ENCODE results near the gene IL17C.

Gene IL17C

DNA sequence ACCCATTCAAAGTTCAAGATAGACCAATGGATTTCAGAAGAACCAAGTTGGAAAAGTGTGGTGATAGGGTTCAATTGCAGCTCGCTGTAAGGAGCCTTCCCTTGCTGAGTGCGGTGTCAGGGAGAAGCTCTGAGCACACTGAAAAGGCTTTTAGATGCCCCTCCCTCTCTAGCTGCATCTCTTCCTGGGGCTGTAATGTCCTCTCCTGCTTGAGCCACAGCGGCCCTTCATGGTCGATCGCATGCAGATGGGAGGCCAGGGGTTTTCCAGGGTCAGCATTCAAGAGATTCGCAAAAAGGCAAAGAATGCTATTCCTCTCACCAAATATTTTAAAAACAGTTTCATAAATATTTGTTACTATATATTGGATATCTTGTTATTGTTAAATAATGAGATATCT lies 44.5 kb upstream of the IL17C start:
- H3K36me3 ChIP-seq (ENCODE audit: insufficient read depth, low read length), result peaks cover 70% of the 10 kb centered on the region
- no peaks in the 10 kb centered on the region for H4K20me1 ChIP-seq (ENCODE audit: insufficient read depth, low read length)
- no peaks in the 10 kb centered on the region for H3K9me3 ChIP-seq (ENCODE audit: low read length)
- no peak overlapping the region for H3K4me3 ChIP-seq (ENCODE audit: low read depth, low read length, poor library complexity, severe bottlenecking)
- H3K9ac ChIP-seq (ENCODE audit: low read length), result no peak overlapping the region
- H3K27me3 ChIP-seq (ENCODE audit: insufficient read depth, low read length), result no peaks in the 10 kb centered on the region
- H3K4me2 ChIP-seq (ENCODE audit: low read length), result no peak overlapping the region
- H3K4me1 ChIP-seq (ENCODE audit: insufficient read depth, low read length, severe bottlenecking), result no peaks in the 10 kb centered on the region
- 0 out of 2 replicates have a peak, but pooled peaks cover 6% of the 10 kb centered on the region for H3K79me2 ChIP-seq (ENCODE audit: insufficient read depth, low read length)
- H3F3A ChIP-seq (ENCODE audit: insufficient read depth, low read length), result no peaks in the 10 kb centered on the region
- no peak for TF ChIP-seq EZH2 (IDR thresholded peaks at IDR 0.05; ENCODE audit: borderline replicate concordance, low read length)
- TF ChIP-seq, protein P1, sequence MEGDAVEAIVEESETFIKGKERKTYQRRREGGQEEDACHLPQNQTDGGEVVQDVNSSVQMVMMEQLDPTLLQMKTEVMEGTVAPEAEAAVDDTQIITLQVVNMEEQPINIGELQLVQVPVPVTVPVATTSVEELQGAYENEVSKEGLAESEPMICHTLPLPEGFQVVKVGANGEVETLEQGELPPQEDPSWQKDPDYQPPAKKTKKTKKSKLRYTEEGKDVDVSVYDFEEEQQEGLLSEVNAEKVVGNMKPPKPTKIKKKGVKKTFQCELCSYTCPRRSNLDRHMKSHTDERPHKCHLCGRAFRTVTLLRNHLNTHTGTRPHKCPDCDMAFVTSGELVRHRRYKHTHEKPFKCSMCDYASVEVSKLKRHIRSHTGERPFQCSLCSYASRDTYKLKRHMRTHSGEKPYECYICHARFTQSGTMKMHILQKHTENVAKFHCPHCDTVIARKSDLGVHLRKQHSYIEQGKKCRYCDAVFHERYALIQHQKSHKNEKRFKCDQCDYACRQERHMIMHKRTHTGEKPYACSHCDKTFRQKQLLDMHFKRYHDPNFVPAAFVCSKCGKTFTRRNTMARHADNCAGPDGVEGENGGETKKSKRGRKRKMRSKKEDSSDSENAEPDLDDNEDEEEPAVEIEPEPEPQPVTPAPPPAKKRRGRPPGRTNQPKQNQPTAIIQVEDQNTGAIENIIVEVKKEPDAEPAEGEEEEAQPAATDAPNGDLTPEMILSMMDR (IDR thresholded peaks at IDR 0.05; ENCODE audit: low read length), result no peak
- no peak overlapping the region for H2AFZ ChIP-seq (ENCODE audit: low read length)
- no peaks in the 10 kb centered on the region for H3K9me2 ChIP-seq (ENCODE audit: low read depth, low read length)
- no peak overlapping the region for H3K27ac ChIP-seq (ENCODE audit: low read depth, low read length, poor library complexity, severe bottlenecking)

DNA sequence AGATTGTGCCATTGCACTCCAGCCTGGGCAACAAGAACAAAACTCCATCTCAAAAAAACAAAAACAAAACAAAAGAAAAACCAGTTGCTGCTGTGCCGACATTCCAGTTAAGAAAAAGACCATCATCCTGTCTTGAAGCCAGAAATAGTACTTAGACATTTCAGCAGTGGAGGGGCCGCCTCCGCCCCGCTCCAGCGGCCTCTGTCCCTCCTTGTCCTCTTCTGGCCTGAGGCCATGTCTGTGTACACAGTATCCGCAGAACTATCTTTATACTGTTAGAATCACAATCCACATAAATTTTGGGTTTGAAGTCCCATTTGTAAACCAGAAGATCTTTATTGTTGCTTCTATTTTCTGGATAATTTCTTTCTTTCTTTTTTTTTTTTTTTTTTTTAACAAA lies 43.3 kb upstream of the IL17C start:
- Histone ChIP-seq H3K9me2 (ENCODE audit: low read depth, low read length) (no peaks in the 10 kb centered on the region), H3K27me3 (ENCODE audit: insufficient read depth, low read length) (no peaks in the 10 kb centered on the region), H3K4me1 (ENCODE audit: insufficient read depth, low read length, severe bottlenecking) (no peaks in the 10 kb centered on the region), H3F3A (ENCODE audit: insufficient read depth, low read length) (no peaks in the 10 kb centered on the region), H3K9ac (ENCODE audit: low read length) (no peak overlapping the region), H3K9me3 (ENCODE audit: low read length) (no peaks in the 10 kb centered on the region), H3K36me3 (ENCODE audit: insufficient read depth, low read length) (peaks cover 70% of the 10 kb centered on the region), H3K4me3 (ENCODE audit: low read depth, low read length, poor library complexity, severe bottlenecking) (no peak overlapping the region), H3K4me2 (ENCODE audit: low read length) (no peak overlapping the region), H2AFZ (ENCODE audit: low read length) (no peak overlapping the region), H4K20me1 (ENCODE audit: insufficient read depth, low read length) (no peaks in the 10 kb centered on the region), H3K27ac (ENCODE audit: low read depth, low read length, poor library complexity, severe bottlenecking) (no peak overlapping the region), H3K79me2 (ENCODE audit: insufficient read depth, low read length) (0 out of 2 replicates have a peak, but pooled peaks cover 6% of the 10 kb centered on the region)
- TF ChIP-seq, protein P1 (IDR thresholded peaks at IDR 0.05; ENCODE audit: low read length), result no peak
- no peak for TF ChIP-seq EZH2 (IDR thresholded peaks at IDR 0.05; ENCODE audit: borderline replicate concordance, low read length)

DNA sequence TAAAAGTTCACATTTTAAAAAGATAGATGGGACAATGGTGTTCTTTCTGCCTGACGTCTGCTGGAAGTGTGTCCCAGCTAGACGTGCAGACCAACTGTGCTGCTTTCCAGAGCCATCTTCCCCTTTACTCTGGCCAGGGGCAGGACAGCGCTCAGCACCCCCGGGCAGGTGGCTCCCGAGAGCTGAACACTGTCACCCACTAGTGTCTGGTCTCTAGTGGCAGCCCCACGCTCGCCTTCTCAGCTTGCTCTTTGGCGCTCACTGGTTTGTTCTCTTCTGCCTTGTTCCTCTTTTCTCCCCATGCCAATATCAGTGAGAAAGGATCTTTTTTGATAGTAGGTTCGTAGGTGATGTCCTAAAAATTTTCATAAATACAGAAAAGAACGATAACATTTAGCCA lies 42.5 kb upstream of the IL17C start:
- Histone ChIP-seq H3K79me2 (ENCODE audit: insufficient read depth, low read length) (0 out of 2 replicates have a peak, but pooled peaks cover 6% of the 10 kb centered on the region), H3K4me1 (ENCODE audit: insufficient read depth, low read length, severe bottlenecking) (no peaks in the 10 kb centered on the region), H3K27ac (ENCODE audit: low read depth, low read length, poor library complexity, severe bottlenecking) (no peak overlapping the region), H3K9me3 (ENCODE audit: low read length) (no peaks in the 10 kb centered on the region), H3K4me3 (ENCODE audit: low read depth, low read length, poor library complexity, severe bottlenecking) (no peak overlapping the region), H3K27me3 (ENCODE audit: insufficient read depth, low read length) (no peaks in the 10 kb centered on the region), H3K9me2 (ENCODE audit: low read depth, low read length) (no peaks in the 10 kb centered on the region), H3K4me2 (ENCODE audit: low read length) (no peak overlapping the region), H3K9ac (ENCODE audit: low read length) (no peak overlapping the region), H3F3A (ENCODE audit: insufficient read depth, low read length) (no peaks in the 10 kb centered on the region), H3K36me3 (ENCODE audit: insufficient read depth, low read length) (peaks cover 70% of the 10 kb centered on the region), H4K20me1 (ENCODE audit: insufficient read depth, low read length) (no peaks in the 10 kb centered on the region), H2AFZ (ENCODE audit: low read length) (no peak overlapping the region)
- no peak for TF ChIP-seq EZH2 (IDR thresholded peaks at IDR 0.05; ENCODE audit: borderline replicate concordance, low read length)
- TF ChIP-seq, protein P1 (IDR thresholded peaks at IDR 0.05; ENCODE audit: low read length), result no peak
